ENCODE data around the gene GPC1.

The GPC1 gene

DNA sequence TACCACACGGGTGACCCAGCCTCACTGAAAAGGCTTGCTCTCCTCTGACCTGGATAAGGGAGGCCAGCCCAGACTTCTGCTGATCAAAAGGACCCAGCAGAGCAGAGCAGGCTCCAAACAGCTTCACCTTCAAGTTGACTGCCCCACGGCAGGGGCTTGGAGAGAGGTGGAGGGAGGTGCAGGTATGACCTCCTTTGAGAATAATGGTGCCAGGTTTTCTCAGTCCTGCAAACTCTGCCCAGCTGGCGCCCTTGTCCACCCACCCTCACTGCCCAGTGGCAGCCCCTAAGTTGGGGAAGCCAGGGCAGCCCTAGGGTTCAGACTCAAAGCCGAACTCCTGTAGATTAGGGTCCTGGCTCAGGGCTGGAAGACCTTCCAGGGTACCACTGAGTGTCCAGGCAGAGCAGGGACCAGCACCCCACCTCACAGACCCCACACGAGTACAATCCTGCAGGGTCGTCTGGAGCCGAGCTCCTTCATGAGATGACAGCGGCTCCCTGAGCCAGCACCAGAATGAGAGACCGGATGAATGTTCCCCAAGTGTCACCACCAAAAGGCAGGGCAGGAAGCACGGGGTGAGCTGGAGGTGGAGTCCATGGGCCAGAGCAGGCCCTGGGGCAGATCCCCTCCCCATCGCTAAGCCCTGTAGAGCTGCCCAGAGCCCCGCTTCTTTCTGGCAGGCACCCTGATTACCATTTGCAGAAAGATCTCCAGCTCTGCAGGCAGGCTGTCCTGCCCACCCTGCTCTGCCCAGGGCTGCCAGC is 3.6 kb upstream of the GPC1 start:
- no peak for DNase-seq (ENCODE audit: low spot score)

DNA sequence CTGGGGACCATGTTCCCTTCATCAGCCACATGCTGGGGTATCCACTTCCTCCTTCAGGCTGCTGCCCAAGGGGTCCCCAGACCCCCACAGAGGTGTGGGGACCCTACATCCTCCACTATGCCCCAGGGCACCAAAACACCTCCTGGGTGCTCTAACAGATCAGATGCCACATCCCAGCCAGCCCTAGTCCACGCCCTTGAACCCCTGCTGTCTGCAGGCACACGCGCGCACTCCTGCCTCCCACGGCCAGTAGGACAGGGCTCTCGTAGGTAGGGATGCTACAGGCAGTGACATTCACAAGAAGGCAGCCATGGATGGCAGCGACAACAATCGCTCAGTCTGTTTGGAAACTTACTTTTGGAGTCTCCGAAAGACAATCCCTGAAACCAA is 3.0 kb upstream of the GPC1 start:
- DNase-seq (ENCODE audit: low spot score), result no peak

DNA sequence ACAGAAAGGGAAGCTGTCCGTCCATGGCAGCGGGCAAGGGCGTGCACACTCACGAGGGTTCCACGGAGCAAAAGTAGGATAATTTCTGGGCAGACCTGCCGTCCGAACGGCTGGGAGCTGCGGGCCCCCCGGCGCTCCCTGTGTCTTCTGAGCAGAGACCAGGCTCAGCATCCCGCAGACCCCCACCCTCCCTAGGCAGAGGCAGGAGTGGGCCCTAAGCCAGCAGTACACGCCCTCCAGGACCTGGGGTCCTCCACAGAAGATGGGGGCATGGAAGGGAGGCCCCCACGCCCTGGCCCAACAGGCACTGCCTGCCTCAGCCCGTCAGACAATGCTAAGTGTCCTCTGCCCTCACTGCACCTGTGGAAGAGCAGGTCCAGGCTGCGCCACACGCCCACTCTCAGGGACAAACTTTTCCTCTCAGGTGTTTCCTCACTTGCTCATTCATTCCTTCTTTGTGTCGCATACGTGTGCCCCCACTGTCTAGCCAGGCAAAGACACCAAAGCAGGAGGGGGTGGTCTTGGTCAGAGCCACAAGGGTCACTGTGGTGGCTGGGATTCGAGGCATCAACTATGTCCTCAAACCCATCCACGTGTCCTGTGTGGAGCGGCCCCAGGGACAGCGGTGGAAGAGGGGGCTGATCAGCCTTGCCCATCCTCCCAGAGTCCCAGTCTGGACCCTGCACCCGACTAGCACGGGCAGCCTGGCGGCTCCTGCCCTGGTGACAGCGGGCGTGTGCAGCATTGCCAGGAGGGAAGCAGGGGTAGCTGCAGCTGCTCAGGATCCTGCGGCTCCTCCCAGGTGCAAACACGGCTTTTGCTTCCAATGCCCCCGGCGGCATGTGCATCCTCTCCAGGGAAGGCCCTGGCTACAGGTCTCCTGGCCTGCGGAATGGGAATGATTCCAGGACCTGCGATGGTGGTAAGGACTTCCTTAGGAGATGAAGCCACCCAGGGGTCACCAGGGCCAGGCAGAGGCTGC is 2.4 kb upstream of the GPC1 start:
- no peak for DNase-seq (ENCODE audit: low spot score)

DNA sequence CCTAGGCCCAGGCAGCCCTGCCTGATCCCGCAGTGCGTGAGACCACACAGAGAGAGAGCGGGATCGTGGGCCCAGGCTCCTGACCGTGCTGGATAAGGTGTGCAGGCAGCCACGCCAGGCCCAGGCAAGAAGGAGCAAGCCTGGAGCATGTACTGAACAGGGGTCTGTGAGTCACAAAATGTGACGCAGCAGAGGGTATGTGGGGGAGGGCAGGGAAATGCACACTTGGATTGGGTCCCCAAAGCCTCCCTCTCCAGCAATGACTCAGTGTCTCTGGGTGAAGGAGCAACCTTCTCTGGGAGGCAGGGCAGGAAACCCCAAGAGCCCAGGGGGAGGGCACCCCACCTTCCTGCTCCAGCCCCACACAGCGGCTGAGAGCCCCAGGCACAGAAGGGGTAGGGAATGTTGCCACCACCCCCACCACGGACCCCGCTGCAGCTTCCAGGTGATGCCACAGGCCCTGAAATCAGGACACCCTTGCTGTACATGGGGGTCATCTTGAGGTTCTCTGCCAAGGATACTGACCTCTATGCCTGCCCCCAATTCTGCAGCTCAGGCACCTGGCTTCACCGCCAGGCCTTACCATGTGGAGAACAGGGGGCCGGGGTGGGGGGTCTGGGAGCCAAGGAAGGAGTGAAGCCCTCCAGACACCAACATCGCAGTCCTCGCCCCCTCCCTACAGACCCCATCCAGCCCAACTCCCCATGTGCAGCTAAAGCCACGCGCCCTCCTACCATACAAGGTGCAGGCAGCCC is 1.3 kb upstream of the GPC1 start:
- no peak for DNase-seq (ENCODE audit: low spot score)

DNA sequence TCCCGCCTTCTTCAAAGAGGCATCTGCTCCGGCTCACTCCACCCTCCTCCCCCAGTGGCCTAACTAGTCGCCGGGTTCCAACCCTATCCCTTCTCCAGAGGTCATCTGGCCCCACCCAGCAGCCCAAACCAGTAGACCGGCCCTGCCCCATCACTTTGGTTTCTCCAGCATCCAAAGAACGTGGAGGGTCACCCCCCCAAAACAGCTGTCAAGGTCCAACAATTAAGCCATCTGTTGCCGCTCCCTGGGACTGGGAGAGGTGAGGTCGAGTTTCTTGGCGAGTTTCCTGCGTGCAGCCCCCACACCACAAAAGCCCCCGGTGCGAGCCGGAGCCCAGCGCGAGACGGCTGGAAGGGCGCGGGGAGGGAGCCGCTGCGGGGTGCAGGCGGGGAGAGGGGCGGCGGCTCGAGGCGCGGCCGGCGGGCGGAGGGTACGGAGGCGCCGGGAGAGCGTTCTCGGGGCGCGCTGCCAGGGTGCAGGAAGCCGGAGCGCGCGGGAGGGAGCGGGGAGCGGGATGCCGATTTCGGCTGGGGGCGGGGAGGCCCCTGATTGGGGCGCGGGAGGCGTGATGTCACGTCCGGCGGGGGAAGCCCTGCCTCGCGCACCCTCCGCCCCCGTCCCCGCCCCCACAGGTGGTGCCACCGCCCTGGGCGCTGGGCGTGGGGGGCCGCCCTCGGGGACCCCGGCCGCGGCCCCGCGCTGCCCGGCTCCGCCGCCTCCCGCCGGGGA is 571 bp upstream of the GPC1 start:
- peak; percentile 88 for DNase-seq (ENCODE audit: low spot score)

DNA sequence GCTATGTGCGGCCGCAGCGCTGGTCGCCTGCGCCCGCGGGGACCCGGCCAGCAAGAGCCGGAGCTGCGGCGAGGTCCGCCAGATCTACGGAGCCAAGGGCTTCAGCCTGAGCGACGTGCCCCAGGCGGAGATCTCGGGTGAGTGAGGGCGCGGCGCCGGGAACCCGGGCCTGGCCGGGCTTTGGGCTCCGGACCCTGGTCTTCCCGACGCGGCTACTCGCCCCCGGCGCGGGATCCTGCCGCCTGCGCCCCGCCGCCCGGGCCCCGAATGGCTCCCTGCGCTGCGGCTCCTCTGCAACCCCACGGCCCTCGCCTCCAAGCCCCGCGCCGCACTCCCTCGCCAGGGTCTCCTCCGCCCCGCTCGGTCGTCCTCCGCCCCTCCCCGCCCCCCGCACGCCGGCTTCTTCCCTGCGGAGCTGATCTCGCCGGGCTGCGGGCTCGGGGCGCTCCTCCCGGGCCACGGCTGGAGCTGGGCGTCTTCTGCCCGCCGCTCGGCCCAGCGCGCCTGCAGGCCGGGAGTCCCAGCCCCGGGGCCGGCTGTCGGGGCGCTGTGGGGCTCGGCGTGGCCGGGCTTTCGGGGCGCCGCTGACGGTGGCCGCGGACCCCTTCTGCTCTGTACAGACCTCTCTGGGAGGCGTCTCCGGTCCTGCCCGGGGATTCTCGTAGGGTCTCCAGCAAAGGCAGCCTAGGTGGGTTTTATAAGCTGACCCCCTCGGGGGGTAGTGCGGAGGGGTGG is 652 bp downstream of the GPC1 start:
- no peak for DNase-seq (ENCODE audit: low spot score)

DNA sequence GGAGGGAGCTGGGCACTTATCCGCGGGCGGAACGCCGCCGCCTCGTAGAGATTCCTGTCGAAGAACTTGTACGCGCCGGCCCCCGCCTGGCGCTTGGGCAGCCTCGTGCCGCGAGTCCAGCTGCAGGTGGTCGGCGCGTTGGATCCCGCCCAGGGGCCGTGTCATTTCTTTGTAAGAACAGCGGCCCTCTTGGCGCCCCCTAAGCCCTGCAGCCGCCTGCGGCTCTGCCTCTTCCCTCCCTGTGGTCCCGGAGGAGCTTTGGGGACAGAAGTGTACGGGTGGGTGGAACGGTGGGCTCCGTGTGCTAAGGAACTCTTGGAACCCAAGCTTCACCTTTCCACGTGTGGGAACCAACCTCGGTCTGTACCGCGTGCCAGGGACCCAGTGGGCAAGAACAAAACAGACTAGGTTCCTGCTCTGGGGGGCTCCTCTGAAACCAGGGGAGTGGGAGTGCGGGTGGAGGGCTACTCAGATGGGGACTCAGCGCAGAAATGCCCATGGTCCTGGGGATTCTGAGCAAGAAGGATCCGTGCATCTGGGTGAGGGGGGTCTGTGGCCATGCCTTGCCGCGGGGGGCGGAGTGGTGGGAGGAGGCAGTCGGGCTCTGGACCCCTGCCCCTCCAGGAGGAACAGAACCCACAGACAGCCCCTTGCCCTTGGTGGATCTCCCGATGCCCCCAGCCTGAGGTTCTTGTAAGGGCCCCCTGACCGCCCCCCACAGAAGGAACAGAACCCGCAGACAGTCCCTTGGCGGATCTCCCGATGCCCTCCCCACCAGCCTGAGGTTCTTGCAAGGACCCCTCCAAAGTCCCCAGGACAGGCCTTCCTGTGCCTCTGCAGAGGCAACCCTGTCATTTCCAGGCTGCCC is 1.5 kb downstream of the GPC1 start:
- no peak for DNase-seq (ENCODE audit: low spot score)

DNA sequence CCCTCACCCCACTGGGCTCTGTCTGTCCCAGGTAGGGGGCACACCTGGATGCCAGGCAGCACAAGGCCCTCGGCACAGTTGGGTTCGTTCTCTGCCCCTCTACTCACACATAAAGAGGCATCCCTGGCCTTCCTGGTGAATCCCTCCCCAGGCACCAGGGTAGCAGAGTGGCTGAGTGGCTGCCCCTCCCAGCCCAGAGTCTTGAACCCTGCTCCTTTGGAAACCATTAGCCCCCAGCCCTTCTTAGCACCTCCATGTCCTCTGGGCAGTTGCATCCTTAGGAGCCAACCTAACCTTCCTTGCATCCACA is 2.0 kb downstream of the GPC1 start:
- DNase-seq (ENCODE audit: low spot score), result no peak

DNA sequence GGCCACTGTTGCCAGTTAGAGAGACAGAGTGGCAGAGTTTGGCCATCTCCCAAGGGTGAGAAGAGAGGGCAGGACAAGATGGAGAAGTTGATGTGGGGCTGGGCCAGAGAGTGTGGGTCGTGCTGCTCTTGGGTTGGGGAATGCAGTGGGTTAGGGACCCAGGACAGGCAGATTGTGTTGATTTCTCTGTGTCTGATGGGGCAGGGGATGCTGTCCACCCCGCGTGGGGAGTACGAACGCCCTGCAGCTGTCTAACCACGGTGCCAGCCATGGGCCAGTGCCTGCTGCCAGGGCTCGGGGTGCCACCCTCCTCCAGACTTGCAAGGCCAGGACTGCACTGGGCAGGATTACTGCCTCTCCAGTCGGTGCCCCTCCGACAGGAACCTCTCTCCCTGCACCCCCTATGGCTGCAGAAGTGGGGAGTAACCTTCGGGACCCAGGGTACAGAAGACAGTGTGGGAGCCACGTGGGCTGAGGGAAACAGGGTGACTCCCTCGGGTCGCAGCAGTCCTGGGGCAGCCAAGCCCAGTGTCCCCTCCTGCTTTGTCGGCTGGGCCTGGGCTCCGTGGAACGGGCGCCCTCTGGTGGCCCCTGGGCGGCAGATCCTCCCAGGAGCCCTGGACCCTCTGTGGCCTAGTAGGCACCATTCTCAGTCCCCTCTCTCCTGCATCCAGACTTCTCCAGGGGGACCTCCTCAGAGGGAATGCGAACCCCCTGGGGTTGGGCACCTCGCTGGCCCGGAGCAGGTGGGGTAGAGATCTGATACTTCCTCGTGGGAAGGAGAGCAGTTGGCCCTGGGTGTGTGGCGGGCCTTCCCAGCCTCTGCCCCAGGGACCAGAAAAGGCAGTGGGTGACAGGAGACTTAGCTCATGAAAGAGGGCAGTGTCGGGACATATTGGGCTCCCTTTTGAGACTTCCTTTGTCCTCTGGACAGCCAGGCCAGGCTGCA is 2.7 kb downstream of the GPC1 start:
- peak; percentile 51 for DNase-seq (ENCODE audit: low spot score)

DNA sequence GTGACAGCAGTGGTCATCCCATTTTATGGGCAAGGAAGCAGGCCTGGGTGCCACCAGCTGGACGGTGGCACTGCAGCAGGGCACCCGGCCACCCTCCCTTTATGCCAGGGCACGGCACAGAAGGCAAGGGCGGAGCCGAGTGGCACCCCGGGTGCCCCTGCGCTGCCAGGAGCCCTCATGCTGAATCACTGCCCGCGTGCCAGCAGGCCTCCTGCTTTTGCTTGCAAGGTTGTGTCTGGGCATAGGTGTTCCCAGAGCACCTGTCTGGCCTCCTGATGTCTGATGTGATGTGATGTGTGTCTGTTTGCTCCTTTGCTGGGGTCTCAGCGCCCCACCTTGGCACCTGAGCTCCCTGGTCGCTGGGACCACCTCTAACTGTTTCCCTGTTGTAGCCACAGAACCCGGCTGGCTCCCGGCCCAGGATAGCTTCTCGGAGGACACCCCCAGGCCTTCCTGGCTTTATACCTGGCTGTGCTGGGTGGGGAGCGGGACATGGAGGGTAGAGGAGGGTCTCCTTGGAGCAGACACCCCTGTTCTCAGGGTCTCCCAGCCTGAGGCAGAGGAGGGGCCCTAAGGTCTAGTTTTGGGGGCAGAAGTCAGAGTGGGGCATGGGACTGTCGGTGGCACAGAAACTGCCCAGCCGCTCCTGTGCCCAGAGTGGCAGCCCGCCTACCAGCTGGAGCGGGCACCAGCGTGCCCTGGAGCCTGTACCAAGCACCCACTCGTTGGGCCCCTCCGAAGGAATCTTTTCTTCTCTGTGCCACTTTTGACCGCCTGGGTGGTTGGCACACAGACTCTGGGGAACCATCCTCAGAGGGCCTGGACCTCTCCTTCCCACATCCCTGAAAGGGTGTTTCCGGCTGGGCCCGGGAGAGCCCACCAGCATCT is 3.6 kb downstream of the GPC1 start:
- DNase-seq (ENCODE audit: low spot score), result no peak

DNA sequence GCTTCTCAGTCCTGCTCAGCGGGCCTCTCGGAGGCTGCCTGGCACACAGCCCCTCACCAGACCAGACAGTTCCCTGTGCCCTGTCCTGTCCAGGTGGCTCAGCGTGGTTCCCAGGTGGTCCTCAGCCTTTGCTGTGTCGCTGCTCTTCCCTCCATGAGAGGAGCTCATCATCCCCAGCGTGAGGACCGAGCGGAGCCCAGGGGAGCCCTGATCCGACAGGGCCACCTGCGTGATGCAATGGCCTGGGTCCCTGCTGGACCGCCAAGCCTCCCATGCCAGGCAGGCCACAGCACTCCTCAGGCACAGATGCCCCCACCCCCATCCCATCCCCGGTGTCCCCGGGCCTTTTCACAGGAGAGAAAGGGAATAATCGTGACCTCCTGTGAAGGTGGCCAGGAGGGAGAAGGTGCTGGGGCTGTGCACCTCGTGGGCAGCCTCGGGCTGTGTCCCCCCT is 4.3 kb downstream of the GPC1 start:
- no peak for DNase-seq (ENCODE audit: low spot score)

DNA sequence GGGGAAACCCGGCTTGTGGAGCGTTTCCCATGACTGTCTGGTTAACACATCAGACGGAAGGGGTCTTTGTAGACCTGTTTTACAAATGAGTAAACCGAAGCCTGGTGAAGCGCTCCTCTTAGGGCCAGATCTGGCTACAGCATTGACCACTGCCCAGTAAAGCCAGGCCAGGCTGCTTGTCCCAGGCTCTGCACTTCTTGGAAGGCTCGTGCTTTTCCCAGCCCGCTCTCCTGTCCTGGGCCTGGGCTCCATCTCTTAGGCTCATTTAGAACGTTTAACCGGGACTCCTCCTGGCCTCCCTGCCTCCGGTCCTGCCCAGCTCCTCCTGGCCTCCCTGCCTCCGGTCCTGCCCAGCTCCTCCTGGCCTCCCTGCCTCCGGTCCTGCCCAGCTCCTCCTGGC is 4.8 kb downstream of the GPC1 start:
- no peak for DNase-seq (ENCODE audit: low spot score)

DNA sequence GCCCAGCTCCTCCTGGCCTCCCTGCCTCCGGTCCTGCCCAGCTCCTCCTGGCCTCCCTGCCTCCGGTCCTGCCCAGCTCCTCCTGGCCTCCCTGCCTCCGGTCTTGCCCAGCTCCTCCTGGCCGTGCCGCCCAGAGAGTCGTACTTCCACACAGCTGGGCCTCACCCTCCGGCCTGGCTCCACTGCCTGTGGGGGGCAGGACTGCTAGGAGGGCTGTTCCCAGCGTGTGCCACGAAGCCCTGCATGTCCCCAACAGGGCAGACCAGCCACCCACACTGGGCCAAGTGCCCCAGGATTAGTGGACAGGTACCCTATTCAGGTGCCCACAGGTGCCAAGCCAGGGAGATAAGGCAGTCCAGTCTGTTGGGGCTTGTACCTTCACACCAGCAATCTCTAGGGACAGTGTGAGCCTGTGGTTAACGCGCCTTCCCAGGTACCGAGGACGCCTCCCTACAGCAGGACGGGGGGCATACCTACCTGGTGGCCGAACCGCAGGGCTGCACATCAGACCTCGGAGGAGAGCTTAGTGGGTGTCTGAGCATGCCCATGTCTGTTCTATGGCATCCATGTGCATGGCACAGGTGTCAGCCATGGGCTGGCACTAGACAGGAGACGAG is 5.3 kb downstream of the GPC1 start:
- no peak for DNase-seq (ENCODE audit: low spot score)

DNA sequence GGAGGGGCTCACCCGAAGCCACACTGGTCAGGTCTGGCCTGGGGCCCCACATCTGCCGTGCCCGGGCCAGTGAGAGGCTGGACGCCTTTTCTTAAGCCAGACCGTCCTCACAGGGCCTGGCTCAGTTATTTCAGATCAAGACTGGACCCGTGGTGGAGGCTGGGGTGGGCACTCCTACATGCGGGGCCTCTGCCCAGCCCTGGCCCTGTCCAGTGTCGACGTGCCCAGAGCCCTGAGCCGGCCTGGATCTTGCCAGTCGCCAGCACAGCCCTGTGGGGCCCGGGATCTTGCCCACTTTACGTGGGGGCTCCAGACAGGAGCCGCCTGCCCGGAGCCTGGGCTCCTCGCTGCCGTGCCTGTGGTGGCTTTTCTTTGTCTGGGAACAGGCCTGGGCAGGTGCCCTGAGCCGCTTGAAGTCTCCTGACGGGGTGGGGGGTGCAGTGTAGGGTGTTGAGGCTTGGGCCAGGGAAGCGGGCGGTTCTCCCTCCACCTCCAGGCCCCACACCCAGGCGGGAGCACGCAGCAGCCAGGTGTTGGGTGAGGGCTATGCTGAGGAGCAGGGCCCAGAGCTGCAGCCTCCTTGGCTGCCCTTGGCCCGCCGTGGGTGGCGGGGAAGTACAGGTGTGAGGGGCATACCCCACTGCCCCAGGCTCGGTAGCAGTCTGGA is 6.0 kb downstream of the GPC1 start:
- no peak for DNase-seq (ENCODE audit: low spot score)

DNA sequence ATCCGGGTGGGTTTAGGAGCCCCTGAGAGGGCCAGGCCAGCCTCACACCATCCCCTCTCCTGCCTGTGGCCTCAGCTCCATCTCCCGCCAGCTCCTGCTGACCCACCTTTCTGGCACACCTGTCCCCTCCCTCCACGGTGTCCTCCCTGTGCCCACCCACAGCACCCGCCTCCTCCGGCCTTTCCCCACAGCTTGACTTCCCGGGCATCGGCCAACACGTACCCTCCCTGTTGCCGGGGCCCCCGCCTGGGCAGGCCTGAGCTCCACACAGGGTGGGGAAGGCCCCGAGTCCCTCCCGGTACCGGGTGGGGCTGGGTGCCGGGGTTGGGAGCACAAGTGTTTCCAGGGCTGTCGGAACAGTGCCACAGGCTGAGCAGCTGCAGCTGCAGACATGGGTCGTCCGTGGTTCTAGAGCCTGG is 6.5 kb downstream of the GPC1 start:
- DNase-seq (ENCODE audit: low spot score), result no peak

DNA sequence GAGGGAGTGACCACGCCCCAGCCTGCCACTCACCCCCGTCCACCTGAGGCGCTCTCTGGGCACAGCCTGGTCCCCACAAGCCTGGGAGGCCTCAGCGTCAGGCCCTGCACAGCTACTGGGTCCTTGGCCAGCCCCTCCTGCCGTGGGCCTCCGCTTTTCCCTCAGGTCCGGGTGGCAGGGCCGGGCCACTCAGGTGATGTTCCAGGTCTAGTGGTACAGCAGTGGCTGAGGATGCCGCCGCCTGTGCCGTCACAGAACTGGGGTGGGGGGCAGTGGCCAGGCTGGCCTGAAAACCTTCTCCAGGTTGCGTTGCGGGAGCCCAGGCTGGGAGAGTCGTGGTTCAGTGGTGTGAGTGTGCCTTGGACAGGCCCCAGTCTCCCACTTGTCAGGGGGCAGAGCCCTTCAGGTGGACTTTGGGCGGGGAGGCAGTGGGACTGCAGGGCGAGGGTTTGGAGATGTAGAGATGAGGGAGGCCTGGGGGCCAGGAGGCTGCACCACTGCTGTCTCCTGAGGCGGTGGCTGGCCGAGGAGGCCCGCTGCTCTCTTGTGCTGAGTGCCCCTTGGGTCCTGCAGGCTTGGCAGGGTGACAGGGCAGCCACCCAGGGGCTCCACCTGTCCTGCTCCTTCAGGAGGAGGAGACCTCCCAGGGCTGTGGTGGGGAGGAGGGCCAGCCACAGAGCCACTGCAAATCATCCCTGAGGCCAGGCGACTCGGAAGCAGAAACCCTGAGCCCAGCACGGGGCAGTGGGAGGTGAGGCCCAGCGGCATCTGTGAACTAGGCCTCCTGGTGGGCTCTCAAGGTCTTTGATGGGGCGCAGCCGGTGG is 7.6 kb downstream of the GPC1 start:
- no peak for DNase-seq (ENCODE audit: low spot score)
